NCI-H2029 (cell line): Measurements from ENCODE around the gene ANKRD34C.

ENCODE experiments used
- DNase-seq: peaks from one replicate; lab custom pipeline; 2025; lab: John Stamatoyannopoulos, UW

The ANKRD34C gene

DNA sequence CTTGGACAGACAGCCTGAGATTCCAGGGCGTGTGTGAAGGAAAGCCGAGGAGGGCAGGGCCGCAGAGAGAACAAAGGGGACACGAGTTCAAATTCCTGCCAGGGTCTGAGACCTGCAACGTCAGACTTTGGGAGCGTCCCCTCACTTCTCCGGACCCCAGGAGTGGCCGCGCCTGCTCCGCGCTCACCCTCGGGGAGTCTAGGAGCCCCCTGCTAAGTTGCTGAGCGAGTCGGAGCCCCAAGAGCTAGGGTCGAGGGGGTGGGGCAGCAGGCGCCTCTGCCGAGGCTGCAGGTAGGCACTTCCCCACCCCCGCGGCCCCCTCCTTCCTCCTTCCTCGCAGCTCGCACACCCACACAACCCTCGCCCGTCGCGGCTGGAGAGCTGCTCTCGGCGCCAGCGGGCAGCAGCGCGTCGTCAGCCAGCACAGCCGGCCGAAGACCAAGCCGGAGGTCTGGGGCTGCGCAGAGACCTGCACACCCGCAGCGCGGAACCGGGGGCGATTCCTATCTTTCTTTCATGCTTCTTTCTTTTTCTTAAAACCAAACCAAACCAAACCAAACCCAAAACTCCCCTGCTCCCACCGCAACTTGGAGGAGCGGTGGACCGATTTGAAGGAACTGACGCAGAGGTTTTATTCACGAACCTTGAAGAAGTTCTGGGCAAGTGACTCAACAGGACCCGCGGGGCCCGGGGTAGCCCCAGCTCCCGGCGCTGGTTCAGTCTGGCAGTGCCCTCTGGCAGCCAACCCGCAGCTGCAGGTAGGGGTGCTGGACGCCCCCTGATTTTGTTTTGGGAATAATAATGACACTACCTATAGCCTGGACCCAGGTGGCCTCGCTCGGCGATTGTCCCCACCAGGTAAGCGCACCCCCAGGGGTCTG is at the start of gene ANKRD34C:
Gene ANKRD34C, plus strand, starts transcription at position 352 of the 881 bp plus-strand sequence. CDS start 10,563 bp downstream, outside the sequence.
- no peak for DNase-seq

DNA sequence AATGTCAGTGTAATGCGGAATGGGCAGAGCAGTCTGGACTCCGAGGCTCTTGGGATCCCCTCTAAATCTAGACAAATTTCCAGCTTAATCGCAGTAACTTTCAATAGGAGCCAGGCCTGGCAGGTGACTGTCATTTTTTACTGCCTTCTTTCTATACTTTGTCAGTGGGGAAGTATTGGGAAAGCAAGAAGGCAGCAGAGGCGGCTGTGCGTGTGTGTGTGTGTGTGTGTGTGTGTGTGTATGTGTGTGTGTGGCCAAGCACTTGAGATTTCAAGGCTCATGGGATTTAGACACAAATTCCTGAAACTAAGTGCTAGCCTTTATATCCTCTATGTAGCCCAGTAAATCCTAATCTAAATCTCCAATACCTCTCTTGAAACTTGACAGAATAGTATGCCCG is 49.3 kb upstream of the ANKRD34C start:
- DNase-seq, result no peak

DNA sequence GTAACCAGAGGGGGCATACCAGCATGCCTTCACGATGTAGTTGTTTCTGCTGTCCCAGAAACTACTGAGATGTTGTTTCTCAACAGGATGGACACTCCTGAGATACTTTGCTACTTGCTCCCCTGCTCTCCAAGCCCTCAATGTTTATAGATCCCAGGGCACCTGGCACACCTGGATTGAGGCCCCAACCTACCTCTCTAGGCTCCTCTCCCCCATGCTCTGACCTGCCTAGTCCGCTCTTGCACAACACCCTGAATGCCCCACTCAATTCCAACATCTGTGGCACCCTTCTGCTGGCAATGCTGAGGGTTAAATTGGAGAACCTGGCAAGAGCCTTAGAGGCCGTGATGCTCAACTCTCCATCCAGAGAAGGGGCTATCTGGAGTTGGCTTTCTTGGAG is 42.5 kb upstream of the ANKRD34C start:
- no peak for DNase-seq

DNA sequence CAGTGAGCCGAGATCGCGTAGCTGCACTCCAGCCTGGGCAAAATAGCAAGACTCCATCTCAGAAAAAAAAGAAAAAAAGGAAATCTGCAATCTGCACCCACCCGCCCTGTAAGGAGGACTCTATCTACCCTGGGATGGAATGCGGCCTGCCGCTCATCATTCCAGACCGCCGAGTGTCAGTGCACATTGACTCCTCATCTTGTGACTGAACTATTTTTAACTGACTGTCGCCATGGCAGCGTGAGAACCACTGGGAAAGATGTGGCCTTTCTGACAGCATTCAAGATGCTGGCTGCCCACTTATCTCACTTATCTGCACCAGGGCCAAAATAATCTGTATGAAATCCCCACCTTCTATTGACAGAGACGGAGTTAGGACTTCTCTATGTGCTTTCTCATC is 38.8 kb upstream of the ANKRD34C start:
- no peak for DNase-seq

DNA sequence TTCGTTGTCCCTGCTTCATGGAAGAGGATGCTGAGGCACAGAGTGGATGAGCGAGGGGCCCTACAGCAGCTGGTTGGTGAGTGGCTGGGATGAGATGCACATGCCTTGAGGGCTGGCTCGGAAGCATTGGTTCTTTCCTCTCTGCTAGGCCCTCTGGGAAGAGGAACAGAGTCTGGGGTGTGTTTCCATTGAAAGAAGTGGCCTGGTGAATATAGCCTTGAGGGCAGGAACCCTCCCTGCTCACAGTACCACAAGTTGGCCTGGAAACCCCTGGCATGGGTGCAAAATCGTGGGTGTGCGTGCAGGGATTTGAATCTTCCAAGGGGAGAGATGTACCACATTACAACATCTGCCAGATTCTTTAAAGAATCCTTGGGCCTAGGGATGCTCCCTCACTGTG is 37.6 kb upstream of the ANKRD34C start:
- DNase-seq, result no peak

DNA sequence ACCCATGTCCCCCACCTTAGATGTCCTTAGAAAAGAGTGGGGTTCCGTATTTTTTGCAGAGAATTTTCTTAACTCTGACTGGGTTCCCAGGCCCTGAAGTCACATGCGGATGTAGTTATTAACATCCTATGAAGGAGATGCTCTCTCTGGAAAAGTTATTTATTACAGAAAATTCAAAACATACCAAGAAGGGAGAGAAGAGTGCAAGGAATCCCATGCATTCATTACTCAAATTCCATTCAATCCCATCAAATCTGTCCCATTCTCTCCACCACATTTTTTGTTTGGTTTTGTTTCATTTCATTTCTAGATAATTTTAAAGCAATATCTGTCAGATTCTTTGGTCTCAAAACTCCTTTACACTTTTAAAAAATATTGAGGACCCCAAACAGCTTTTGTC is 34.3 kb upstream of the ANKRD34C start:
- DNase-seq, result no peak

DNA sequence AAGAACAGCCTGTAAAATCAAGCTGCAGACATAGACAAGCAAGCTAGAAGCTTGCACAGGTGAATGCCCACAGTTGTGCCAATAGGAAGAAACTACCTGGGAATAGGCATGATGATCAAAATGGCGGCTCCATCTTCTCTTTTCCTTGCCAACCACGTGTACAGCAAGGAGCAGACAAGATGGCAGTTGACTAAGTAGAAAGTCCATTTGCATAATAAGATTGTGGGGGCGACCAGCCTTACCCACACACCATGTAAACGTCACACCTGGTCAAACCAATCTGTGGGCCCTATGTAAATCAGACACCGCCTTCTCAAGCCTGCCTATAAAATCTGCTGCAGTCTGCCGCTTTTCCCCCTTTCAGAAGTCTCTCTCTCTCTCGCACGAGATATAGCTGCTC is 25.1 kb upstream of the ANKRD34C start:
- DNase-seq, result no peak

DNA sequence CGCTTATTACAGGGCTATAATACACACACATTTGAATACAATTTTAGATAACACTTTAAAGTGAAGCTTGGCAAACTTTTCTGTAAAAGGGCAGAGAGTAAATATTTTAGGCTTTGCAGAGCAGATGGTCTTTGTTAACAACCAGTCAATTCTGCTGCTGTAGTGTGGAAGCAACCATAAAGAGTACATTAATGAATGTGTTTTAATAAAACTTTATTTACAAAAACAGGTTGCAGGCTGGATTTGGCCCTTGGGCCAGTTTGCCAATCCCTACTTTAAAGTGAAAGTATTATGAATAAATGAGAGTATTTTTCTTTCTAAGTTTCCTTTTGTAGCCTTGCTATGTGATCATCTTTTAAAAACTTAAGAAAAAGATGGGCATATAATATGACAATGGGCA is 20.7 kb upstream of the ANKRD34C start:
- DNase-seq, result no peak

DNA sequence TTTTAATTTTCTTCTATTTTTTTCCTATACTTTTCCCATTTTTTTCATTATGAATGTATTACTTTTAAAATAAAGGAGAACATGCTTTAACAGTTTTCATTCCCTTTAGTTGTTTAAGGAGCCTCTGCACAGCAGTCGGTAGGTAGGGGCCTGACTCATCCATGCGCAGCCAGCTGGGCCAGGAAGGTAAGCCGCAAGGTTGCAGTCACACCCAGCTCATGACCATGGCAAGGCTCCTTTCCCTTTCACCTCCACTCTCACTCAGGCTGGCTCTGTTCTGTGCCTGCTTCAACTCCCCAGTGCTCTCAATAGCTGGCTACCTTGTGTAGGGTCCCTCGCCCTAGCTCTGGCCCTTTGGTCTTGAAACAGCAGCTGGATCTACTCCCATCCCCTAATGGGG is 17.4 kb upstream of the ANKRD34C start:
- no peak for DNase-seq

DNA sequence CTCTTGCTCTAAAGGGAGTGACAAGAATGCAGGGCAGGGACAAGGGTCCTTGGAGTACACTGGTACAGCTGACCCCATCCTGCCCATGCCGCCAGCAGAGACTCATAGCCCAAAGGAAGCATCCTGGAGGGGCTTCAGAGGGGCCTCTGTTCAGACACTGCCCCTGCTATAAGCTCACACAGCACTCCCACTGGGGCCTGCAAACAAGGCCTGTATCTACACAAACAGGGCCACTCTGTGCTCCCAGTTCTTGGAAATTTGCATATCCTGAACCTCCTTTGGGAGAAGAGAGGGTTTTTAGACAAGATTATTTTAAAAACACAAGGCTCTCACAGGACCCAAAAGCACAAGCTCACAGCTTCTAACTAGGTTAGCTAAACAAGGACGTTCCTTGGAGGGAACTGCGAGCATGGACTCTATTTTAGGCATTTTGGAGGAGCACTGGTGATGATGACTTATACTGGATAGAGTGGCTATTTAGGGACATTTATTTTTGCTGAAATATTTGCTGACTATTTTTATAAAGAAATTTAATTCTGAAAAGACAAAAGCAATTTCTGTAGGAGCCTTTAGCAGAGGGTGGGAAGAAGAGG is 16.4 kb upstream of the ANKRD34C start:
- DNase-seq, result no peak

DNA sequence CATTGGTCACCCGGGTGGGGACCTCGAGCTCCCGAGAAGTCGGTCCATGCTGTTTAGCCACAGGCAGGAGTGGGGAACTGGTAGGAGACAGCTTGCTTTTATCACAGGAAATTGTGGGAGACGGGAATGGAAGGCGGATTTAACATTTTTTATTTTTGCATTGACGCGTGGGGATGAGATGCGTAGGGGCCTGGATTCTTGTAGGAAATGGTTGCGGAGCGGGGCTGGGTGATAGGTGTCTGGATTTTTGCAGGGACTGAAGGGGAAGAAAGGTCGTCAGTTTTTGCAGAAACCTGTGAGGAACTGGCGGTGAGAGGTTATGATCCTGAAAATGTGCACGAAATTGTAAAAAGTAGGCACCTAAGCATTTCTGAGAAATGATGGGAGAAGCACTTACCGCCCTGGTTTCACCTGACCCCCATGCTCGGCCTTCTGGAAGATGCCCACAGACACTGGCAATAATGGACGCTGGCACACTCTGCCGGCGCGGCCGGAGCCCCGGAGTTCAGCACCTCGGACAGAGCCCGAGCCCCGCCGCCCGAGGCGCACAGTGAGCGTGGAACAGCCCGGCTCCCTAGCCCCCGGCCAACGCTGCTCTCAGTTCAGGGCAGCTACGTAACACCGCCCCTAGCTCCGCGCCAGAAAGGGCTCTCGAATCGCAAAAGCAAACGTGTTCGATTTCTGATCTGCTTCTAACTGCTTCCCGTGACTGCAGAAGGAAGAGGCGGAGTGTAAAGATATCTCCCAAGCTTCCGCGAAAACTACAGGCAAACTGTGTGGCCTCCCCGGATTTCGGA is 928 bp downstream of the ANKRD34C start:
- no peak for DNase-seq

DNA sequence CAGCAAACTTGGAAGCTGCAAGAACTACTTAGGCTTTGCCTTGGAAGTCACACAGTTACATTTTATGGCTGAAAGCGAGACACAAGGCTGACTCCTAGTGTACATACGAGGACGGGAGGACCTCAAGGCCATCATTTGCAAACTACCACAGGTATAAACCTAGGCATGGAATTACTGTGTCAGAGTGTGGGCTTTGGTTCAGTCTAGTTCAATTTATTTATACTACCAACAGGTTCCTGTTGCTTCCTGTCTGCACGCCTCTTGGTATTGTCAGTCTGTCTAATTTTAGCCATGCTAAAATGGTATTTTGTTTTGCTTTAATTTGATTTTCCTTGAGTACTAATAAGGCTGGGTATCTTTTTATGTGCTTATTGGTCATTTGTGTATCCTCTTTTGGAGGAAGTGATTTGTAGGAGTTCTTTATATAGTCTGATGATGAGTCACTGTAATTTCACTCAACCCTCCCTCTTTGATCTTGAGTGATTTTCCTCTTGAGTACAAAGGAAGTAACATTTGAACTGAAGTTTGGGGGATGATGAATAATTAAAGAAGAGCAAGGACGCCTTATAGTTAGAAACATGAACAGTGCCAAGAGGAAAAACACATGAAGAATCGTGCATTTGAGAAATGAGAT is 8.2 kb downstream of the ANKRD34C start:
- DNase-seq, result no peak

DNA sequence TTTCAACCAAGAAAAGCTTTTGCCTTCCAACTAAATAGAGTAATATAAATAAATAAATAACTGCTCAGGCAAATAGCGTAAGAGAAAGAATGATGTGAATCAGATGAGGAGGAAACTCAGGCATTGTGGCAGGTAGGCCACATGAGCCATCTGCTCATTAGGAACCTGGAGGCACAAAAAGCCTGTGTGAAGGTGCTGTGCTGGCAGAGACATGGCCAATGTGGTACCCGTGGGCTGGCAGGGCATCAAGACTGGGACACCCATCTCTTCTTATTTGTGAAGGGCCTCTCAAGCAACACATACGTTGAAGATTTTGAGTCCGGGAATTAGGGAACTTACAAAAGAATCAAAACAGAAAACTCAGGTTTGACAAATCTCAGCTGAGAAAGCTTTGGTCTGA is 9.5 kb downstream of the ANKRD34C start:
- DNase-seq, result no peak

DNA sequence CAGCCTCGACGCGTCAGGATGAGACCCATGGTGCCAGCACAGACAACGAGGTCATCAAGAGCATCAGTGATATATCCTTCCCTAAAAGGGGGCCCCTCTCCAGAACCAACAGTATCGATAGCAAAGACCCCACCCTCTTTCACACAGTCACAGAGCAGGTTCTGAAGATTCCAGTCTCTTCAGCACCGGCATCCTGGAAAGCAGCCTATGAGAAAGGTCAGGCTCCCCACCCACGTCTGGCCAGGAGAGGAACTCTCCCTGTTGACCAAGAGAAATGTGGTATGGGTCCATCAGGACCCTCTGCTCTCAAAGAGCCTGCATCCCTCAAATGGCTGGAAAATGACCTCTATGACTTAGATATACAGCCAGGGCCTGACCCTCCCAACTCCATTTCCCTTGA is 11.6 kb downstream of the ANKRD34C start:
- no peak for DNase-seq

DNA sequence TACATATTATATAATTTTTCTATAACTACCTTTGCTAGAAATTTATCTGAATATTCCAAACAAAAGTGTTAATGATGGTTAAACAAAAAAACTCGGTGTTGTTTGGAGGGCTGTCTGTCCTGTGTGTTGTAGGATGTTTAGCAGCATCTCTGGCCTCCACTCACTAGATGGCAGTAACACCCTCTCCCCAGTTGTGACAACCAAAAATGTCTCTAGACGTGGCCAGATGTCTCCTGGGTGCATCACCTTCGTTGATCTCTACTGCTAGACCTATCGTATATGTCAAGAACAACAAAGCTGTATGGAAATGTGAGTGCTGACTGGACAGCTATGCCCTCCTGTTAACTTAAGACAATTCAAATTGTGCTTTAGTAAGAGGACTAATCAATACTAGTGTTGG is 14.1 kb downstream of the ANKRD34C start:
- no peak for DNase-seq

DNA sequence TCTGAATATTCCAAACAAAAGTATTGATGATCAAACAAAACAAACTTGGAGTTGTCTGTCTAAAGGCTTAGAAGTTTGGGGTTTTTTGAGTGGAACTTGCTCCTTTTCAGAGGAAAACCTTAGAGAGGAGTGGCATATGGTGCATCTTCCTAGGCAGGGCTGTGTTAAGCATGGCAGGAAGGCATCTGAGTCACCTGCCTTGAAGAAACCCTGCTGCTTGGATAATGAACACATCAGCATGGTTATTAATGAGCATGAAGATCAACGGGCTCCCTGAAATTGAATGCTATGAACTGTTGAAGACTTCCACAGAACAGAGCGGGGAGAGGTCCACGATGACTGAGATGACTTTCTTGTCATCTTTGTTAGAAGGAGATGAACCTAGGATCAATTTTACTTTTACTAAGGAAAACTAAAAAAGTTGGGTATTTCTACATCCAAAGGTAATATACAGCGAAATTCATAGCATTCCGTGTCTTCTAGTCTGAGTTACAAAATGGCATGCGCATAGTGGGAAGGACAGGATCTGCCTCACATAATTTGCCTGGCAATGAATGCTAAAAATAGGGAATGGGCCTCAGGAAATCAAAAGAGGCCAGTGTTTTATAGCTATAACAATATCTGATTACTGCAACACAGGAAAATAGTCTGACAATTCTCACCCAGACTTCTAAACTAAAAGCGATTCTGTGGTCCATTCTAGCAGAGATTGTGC is 16.8 kb downstream of the ANKRD34C start:
- no peak for DNase-seq

DNA sequence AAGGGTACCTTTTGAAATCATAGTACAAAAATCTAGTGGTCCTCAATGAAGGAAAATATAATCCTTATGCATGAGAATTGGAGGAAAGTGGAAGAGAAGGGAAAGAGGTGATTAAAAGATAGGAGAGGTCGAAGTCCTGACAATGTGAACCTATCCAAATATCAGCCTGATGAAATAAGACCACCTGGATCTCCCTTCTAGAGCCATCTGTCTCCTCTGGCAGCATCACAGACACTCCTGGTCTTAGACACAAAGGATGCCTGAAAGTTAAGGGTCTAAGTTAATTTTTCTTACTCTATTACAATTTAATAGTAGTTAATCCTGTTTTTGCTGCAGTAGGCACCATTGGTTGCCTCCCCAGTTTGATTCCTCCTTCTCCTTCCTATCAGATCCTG is 17.3 kb downstream of the ANKRD34C start:
- no peak for DNase-seq

DNA sequence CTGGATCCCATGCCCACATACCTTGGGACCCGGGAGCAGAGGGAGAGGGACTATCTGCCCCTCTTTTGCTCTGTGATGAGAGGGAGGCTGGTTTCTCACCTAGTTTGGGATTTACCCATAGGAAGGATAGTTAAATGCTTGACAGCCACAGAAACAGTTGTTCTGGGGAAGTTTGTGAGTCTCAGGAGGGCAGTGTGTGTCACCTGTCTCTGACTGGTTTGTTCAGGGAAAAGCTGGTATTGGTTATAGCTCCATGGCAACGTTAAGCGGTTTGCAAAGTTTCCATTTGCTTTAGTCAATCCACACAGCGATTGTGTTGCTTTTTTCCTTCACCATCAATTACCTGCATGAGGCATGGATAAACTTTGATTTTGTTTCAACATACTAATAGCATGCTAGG is 24.7 kb downstream of the ANKRD34C start:
- no peak for DNase-seq

DNA sequence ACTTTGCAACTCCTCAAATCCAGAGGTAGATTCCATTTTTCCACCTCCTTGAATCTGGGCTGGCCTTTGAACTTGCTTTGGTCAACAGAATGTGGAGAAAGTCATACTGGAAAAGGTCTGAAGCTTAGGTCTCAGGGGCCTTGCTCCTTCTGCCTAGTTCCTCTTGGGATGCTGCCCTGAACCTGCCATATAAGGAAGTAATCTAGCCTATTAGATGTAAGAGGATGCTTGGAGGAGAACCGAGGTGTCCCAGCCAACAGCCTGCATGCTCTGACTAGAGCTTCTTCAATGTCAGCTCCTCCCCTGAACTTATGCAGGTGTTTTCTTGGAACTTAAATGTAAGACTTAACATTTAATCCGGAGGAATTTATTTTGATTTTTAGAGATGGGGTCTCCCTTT is 26.4 kb downstream of the ANKRD34C start:
- peak; percentile 3 for DNase-seq

DNA sequence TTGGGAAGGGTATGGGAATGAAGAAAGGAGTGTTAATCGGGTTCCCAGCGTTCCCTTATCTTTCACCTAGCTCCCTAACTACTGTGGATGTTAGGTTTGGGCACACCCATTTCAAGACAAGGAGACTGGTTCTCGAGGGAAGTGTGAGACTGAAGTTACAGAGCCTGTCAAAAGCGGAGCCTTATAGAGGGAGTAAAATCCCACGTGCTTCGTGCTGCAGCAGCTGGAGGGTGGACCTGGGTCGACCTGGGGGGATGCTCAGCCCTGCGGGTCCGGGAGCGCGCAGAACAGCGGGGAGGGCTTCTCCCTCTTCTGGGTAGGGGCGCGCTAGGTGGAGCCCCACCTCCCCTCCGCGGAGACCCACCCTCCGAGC is 28.1 kb downstream of the ANKRD34C start:
- DNase-seq, result no peak

DNA sequence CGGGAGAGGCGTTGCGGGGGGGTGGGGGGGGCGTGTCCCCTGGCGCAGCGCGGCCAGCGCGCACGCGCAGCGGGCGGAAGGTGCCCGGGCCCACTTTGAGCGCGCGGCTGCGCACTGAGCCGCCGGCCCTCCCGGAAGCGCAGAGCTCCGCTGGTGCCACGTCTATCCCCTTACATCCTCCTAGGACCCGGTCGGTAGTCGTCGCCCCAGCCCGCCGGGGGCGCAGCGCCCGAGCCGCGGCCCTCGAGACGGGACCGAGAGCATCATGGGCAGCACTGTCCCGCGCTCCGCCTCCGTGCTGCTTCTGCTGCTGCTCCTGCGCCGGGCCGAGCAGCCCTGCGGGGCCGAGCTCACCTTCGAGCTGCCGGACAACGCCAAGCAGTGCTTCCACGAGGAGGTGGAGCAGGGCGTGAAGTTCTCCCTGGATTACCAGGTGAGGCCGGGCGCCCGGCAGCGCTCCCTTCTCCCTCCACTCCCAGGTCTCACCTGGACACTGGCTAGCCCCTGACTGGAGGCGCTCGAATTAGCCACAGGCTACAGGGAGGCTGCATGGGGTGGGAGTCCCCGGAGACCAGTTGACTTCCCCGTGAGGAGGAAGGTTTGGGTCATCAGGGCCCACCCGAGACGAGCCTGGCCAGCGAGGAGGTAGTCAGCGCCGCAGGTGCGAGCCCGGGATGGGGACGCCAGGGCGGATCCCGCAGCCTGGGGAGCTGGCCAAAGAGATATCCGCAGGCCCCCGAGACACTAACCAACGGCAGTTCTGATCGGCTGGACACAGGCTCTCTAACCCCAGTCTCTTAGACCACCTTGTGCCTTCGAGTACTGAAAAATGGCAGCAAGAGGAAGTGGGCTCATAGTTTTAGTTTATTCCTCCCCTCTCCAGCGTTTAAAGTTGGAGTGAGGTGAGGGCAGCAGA is 28.7 kb downstream of the ANKRD34C start, which contains the start of gene TMED3:
Gene TMED3, plus strand, starts transcription at position 128 of the 916 bp plus-strand sequence. Its CDS starts 138 bp downstream, at position 266.
- DNase-seq, result peak; percentile 42
